ENCODE results near the gene TXNRD2. TPM values are rescaled to one million over a fixed set of nuclear protein-coding genes. Genes with fewer than 3 reads are reported as not detected.

The TXNRD2 gene
- total RNA-seq, 2 donors from 2014 or later = 29.9 to 34.3 TPM

DNA sequence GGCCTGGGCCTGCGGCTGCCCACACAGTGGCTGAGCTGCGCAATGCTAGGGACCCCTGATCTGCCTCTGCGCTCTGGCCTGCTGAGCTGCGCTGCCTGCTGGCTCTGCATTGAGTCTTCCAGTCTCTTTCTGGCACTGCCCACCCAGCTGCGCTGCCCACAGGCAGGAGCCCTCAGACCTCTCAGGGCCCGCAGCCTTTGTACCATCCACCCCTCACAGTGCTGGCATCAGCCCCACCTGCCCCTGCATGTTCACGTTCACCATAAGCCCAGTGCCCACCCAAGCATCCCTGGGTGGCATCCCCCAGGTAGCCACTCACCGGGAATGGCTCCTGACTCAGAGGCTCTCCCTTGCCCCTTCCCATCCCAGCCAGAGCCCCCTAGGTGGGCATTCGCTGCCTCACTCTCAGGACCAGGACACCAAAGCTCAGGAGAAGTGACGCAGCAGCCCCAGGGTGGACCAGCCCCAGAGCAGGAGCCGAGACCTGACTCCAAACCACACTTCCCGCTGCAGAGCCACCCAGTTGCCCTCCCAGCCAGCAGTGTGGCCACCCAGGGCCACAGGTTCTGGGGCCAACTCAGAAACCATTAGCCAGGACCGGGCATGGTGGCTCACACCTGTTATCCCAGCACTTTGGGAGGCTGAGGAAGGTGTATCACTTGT, 21.8 kb downstream of the TXNRD2 start:
- Mint-ChIP-seq H3K4me1 (ENCODE audit: low read depth in 2 of 2) (peaks cover 0 to 9% of the 10 kb centered on the region in 2 donors), H3K27me3 (no peaks in the 10 kb centered on the region), H3K9me3 (no peaks in the 10 kb centered on the region), H3K36me3 (no peaks in the 10 kb centered on the region), H3K27ac (no peak overlapping the region), H3K4me3 (no peak overlapping the region)
- ATAC-seq (peak in 1 of 2 donors; percentile 43), DNase-seq (ENCODE audit: low spot score) (no peak)

DNA sequence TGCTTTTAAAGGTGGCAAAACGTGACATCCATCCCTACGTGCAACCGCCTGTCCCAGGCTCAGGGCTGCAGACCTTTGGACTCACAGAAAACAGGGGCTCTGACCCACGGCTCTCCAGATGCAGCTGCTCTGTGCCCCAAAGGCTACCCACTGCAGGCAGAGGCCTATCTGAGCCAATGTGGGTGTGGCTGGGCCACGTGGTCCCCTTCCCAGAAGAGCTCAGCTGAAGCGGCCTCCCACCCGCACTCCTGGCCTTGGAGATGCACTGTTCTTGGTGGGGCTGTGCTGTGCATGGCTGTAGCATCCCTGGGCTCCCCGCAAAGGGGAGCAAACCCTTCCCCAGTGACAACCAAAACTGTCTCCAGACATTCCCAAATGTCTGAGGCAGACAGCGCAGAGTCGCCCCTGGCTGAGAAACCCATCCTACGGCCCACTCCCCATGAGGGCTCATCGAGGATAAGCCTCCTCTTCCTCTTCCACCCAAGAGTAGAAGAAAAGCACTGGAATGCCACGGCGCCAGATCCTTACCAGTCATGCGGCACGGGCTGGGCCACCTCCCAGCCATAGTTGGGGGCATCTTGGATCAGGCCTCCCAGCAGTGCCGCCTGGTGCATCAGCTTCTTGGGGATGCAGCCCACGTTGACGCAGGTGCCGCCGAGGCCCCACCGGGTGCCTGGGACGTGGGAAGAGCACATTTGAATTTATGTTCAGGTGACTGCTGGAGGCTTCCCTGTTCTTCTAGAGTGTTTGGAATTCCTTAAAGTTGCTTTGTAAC, 23.1 kb downstream of the TXNRD2 start:
- no peaks in the 10 kb centered on the region for H3K36me3 Mint-ChIP-seq
- no peak for DNase-seq (ENCODE audit: low spot score)
- no peak for ATAC-seq
- no peak overlapping the region for H3K4me3 Mint-ChIP-seq
- peaks cover 0 to 3% of the 10 kb centered on the region in 2 donors for H3K4me1 Mint-ChIP-seq (ENCODE audit: low read depth in 2 of 2)
- no peaks in the 10 kb centered on the region for H3K27me3 Mint-ChIP-seq
- no peak overlapping the region for H3K27ac Mint-ChIP-seq
- no peaks in the 10 kb centered on the region for H3K9me3 Mint-ChIP-seq

DNA sequence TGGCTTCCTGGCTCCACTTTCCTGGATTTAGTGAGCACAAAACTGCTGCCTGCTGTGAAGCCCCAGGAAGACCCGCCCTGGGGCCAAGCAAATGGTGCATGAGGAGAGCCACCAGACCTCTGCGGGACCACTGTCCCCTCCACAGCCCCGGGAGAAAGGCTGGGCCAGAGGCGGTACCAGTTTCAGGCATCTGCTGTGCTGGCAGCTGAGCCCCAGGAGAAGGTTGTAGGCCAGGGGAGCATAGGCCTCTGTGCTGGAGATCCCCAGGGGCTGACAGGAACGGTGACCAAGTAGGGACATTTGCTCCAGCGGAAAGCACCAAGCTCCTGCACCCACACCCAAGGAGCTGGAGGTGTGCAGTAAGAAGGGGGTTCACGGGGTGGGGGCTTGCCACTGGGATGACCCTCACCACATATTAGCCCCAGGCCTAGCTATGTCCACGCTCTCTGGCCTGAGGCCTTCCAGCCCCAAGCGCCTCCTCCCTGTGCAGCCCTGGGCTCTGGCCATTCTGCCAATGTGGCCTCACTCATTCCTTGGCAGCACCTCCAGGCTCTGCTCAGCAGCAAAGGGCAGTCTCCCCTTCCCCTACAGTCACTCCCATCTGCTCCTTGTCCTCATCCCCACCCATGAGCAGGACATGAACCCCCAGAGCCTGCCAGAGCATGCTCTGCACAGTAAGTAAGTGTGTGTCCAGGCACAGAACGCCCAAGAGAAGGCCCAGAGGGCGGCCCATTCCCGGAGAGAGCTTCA, 24.1 kb downstream of the TXNRD2 start:
- Mint-ChIP-seq H3K4me1 (ENCODE audit: low read depth in 2 of 2) (peaks cover 0 to 3% of the 10 kb centered on the region in 2 donors), H3K9me3 (no peaks in the 10 kb centered on the region), H3K4me3 (no peak overlapping the region), H3K27me3 (no peaks in the 10 kb centered on the region), H3K27ac (no peak overlapping the region), H3K36me3 (no peaks in the 10 kb centered on the region)
- DNase-seq (ENCODE audit: low spot score) = no peak
- no peak for ATAC-seq

DNA sequence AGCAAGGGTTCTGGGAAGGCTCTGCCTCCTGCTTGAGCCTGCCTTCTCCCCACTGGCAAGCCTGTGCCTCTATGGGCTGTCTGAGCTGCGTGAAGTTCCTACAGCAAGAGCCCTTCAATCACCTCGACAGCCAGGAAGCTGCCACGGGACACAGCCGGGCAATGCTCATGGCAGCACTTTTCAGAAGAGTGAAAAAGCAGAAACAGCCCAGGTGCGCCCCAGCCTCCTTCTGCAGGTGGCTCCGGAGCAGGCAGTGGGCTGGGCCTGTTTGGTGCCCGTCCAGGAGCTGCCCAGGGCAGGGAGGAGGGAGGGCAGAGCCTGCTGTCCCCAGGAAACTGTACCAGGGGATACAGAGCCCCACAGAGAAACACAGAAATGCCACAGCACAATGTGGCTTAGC, 24.7 kb downstream of the TXNRD2 start:
- Mint-ChIP-seq H3K27ac (no peak overlapping the region), H3K4me3 (no peak overlapping the region), H3K36me3 (no peaks in the 10 kb centered on the region), H3K27me3 (no peaks in the 10 kb centered on the region), H3K9me3 (no peaks in the 10 kb centered on the region), H3K4me1 (ENCODE audit: low read depth in 2 of 2) (peaks cover 0 to 3% of the 10 kb centered on the region in 2 donors)
- ATAC-seq = no peak
- no peak for DNase-seq (ENCODE audit: low spot score)

DNA sequence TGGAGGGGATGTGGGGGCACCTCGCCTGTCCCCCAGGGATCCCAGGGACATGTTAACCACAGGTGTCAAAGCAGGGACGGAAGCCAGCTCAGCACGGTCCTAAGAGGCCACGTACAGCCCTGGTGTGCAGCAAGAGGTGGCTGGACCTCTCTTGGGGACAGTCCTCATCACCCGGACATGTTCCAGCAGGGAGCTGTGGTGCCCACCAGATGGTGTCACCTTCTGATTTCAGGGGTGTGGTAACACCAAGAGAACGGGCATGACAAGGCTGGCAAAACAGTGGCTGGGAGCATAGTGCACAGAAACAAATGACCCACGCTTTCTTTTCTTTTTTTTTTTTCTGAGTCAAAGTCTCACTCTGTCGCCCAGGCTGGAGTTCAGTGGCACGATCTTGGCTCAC, 25.6 kb downstream of the TXNRD2 start:
- Mint-ChIP-seq H3K9me3 (no peaks in the 10 kb centered on the region), H3K36me3 (no peaks in the 10 kb centered on the region)

DNA sequence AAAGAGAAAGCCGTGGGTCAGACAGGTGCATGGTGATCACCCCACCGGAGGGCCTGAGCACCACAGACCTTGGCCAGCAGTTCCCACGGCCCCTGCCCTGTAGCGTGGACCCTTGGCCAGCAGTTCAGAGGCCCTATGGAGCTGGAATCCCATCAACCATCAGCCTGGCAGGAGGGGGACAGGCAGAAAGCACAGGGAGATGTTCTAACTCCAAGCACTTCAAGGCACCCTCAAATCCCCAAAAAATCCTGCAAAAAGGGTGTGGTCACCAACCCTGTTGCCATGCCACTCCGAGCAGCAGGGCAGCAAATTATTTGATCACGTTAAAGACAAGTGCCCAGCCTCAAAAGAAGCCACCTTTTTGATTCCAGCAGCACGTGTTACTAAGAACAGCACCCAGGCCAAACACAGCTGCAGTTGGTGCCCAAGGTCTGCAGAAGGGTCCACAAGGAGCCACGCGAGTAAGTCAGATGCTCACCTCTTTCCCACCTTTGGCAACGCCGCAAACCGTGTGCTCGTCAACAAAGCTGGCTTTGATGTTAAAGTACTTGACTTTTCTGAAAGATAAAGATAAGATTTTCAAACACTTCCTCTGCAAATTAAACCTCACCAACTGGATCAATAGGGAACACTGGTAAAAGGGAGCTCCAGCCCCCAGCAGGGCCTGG, 26.2 kb downstream of the TXNRD2 start:
- H3K27ac Mint-ChIP-seq = no peak overlapping the region
- no peaks in the 10 kb centered on the region for H3K9me3 Mint-ChIP-seq
- ATAC-seq = no peak
- no peaks in the 10 kb centered on the region for H3K27me3 Mint-ChIP-seq
- DNase-seq (ENCODE audit: low spot score) = no peak
- H3K4me3 Mint-ChIP-seq = no peak overlapping the region
- no peaks in the 10 kb centered on the region for H3K4me1 Mint-ChIP-seq (ENCODE audit: low read depth in 2 of 2)
- H3K36me3 Mint-ChIP-seq = no peaks in the 10 kb centered on the region

More for the DNA sequence above, 25.6 kb downstream of the TXNRD2 start:
- H3K27me3 Mint-ChIP-seq = no peaks in the 10 kb centered on the region
- H3K4me3 Mint-ChIP-seq = no peak overlapping the region
- DNase-seq (ENCODE audit: low spot score) (no peak), ATAC-seq (no peak)
- no peak overlapping the region for H3K27ac Mint-ChIP-seq
- no peaks in the 10 kb centered on the region for H3K4me1 Mint-ChIP-seq (ENCODE audit: low read depth in 2 of 2)

DNA sequence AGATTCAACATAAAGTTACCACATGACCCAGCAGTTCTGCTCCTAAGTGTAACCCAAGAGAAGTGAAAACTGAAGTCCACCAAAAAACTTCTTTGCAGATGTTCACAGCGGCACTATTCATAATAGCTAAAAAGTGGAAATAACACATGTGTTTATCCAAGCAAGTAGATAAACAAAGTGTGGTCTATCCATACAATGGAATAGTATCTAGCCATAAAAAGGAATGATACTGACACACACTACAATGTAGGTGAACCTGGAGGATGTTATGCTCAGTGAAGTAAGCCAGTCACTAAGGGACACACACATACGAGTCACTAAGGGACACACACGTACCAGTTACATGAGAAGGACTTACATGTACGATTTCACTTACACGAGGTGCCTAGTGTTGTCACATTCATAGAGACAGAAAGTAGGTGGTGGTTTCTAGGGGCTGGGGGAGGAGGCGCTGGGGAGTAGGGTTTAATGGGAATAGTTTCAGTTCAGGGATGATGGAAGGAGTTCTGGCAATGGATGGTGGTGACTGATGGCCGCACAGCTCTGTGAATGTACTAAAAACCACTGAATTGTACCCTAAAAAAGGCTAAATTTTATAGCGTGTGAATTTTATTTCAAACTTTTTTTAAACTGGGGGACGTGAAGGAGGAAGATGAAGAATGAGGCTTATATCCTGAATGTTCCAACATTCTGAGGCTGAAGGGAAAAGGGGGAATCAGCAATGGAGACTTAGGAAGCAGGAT, 27.2 kb downstream of the TXNRD2 start:
- Mint-ChIP-seq H3K36me3 (no peaks in the 10 kb centered on the region), H3K4me3 (no peak overlapping the region), H3K9me3 (no peaks in the 10 kb centered on the region), H3K27me3 (no peaks in the 10 kb centered on the region), H3K4me1 (ENCODE audit: low read depth in 2 of 2) (peaks cover 4 to 6% of the 10 kb centered on the region in 2 donors), H3K27ac (no peak overlapping the region)
- no peak for DNase-seq (ENCODE audit: low spot score)
- ATAC-seq = no peak

DNA sequence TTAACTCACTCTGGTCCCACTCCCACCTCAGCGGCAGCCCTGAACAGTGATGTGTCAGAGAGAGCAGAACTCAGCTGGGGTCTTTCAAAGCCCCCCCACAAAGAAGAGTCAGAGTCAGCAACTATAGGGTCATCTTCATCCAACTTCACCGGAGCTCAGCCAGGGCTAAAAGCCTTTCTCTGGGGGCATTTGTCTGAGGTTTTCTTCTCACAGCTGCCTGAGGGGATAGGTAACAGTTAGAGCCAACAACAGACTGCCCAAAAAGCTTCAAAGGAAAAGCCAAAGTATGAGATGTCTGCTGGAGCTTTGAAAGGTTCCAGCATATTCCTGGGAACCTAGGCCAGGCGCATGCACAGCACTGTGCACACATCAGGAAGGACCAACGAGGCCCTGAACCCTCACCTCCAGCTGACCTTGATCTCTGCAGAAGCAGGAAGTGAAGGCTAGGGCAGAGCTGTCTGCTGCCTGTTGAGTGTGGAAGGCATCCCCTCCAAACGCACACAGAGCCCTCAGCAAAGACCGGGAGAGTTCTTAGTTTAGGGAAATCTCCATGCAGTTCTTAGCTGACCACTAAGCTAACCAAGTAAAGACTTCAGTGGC, 28.2 kb downstream of the TXNRD2 start:
- Mint-ChIP-seq H3K4me1 (ENCODE audit: low read depth in 2 of 2) (peaks cover 4 to 6% of the 10 kb centered on the region in 2 donors), H3K27ac (no peak overlapping the region), H3K9me3 (no peaks in the 10 kb centered on the region), H3K36me3 (no peaks in the 10 kb centered on the region), H3K27me3 (no peaks in the 10 kb centered on the region), H3K4me3 (no peak overlapping the region)
- ATAC-seq (no peak), DNase-seq (ENCODE audit: low spot score) (no peak)

DNA sequence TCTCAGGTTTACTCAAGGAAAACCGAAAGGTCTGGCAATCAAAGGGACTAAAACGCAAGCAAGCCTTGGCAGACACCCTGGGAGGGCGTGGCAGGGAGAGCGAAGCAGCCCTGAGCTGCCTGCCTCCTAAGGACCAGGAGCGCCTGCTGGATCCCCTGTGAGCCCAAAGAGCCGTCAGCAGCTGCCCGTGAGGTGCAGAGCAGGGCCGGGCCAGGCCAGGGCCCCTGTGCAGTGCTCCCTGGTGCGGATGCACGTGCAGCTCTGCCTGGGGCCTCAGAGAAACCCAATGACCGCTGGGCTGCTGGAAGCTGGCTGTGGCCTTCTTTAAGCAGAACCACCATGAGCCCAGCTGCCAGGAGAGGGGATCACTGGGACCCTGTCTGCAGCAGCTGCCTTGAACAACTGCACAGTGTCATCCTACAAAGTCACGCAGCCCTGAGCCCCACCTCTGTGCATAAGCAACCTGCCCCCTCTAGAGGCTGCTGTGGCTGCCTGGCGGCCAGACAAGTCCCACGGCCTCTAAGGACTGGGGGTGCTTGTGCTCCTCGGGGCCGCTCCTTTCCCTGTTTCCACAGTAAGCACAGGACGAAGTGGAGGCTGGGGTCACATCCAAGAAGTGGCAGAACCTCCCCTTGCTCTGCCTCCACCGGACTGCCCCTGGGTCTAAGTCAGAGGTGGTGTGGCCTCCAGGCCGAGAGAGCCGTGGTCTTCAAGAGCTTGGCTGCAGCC, 29.2 kb downstream of the TXNRD2 start:
- Mint-ChIP-seq H3K4me3 (no peak overlapping the region), H3K27me3 (no peaks in the 10 kb centered on the region), H3K4me1 (ENCODE audit: low read depth in 2 of 2) (peaks cover 4 to 6% of the 10 kb centered on the region in 2 donors), H3K9me3 (no peaks in the 10 kb centered on the region), H3K27ac (no peak overlapping the region), H3K36me3 (no peaks in the 10 kb centered on the region)
- ATAC-seq (peak in 1 of 2 donors; percentile 4), DNase-seq (ENCODE audit: low spot score) (no peak)

DNA sequence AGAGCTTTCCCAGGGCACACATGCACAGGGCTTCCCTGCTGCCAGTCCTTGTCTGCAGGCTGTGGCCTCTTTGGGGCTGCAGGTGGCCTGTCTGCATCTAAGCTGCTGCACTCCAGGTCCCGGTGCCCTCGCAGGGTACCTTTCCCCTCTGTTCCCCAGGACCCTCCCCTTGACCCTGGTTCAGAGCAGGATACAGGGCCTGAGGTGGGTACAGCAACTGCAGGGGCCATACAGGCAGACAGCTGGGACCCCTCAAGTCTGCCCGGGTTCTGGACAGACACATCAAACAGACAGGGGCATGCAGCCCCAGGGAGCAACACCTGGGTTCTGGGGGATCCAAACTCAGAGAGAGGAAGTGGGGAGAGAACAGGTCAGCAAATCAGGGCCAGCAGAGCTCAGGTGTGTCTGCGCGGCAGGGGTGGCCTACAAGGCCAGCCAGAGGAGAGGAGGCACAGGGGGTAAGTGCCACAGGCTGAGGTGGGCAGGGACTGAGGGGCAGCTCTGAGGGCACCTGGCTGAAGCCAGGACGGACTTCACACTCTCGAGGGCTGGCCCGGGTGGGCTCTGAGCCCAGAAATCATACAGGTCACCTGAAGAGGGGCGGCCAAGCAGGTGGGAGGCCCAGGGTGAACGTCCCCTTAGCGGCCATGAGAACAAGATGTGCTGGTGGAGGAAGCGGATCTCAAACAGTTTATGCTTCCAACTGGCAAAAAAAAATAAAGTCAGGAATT, 29.9 kb downstream of the TXNRD2 start:
- Mint-ChIP-seq H3K27me3 (no peaks in the 10 kb centered on the region), H3K4me1 (ENCODE audit: low read depth in 2 of 2) (peaks cover 4 to 6% of the 10 kb centered on the region in 2 donors), H3K9me3 (no peaks in the 10 kb centered on the region), H3K27ac (no peak overlapping the region), H3K4me3 (no peak overlapping the region), H3K36me3 (no peaks in the 10 kb centered on the region)
- ATAC-seq (no peak), DNase-seq (ENCODE audit: low spot score) (no peak)

DNA sequence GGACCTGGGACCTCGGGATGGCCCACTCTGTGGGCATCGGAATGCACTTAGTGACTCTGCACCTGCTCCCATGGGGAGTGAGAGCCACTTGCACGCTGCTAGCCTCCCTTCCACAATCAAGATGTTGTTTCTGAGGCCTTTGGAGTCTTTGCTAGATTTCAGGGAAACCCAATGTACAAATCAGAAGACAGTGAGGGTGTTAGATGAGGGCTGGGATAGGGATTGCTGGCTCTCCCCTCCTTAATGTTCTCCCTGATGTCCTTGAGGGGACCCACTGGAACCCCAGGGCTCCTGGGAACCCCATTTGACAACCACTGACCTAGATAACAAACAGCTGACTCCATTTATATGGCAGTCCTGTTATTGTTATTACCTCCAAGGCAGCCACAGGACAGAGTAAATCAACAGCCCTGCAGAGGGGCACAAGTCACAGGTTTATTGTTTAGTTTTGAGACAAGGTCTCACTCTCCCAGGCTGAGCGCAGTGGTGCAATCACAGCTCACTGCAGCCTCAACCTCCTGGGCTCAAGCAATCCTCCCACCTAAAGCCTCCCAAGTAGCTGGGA, 31.4 kb downstream of the TXNRD2 start:
- H3K27me3 Mint-ChIP-seq = no peaks in the 10 kb centered on the region
- H3K4me3 Mint-ChIP-seq = no peak overlapping the region
- no peak for ATAC-seq
- H3K27ac Mint-ChIP-seq = peak overlapping the region in 1 of 2 donors; percentile 7
- H3K9me3 Mint-ChIP-seq = no peaks in the 10 kb centered on the region
- no peaks in the 10 kb centered on the region for H3K36me3 Mint-ChIP-seq
- H3K4me1 Mint-ChIP-seq (ENCODE audit: low read depth in 2 of 2) = peaks cover 4 to 6% of the 10 kb centered on the region in 2 donors
- DNase-seq (ENCODE audit: low spot score) = no peak
